OCI-LY7 (cell line): ENCODE measurements around the gene NR3C1.
A peak's percentile ranks its signal among the peaks of the same experiment; 100 is the strongest.

Experiments
- CTCF ChIP-seq: fragments of 200-600 bp; sonication (generic); conservative IDR thresholded peaks from 2 replicates; pipeline ENCODE4 v1.5.1; 2014; ENCODE audit warnings: mild to moderate bottlenecking, antibody characterized with exemption, low read length, moderate library complexity, mixed read lengths
- EZH2phosphoT487 ChIP-seq: fragments of 200-600 bp; sonication (generic); IDR thresholded peaks from 2 replicates; pipeline ENCODE4 v1.6.1; 2018; ENCODE audit warnings: low read depth, borderline replicate concordance, mild to moderate bottlenecking, mixed run types, antibody characterized with exemption, low read length, moderate library complexity, mixed read lengths

- no peak for TF ChIP-seq EZH2phosphoT487
- peak; percentile 53 for TF ChIP-seq CTCF
Observed at GRCh38 chr5:143413958-143414669, 10.6 kb upstream of the NR3C1 start.
